Measurements from ENCODE around the gene TRAF3IP3. TPM values are rescaled to one million over a fixed set of nuclear protein-coding genes. Genes with fewer than 3 reads are reported as not detected.

TRAF3IP3 gene
- total RNA-seq, 1 experiment from 2014 or later, result not detected

DNA sequence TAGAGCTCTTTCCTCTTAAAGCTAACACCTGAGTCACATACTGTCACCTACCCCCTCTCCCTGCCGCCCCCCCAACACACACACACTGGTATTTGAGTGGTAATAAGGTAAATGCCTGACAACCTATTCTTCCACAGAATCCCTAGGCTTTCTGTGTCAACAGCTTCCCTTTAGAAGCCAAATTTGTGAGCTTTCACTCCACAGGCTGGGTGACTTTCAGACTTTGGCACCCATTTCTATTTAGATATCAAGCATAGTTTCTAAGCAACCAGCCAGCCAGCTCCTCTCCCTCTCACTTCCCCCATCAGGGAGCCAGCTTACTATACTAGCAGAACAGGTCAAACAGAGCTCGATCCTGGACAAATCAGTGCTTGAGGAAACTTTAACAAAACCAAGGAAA lies 31.7 kb downstream of the TRAF3IP3 start:
- Histone ChIP-seq H3K18ac (ENCODE audit: insufficient read length, low read depth, low read length) (no peak overlapping the region), H4K5ac (ENCODE audit: insufficient read length, low read depth, low read length) (no peak overlapping the region), H2BK20ac (ENCODE audit: low read depth, low read length, poor library complexity, severe bottlenecking) (no peak overlapping the region), H2BK120ac (ENCODE audit: low read depth, low read length, poor library complexity, severe bottlenecking) (no peak overlapping the region), H2AFZ (ENCODE audit: low read length) (no peak overlapping the region), H3K9ac (ENCODE audit: extremely low read depth, insufficient read length, low read length) (no peak overlapping the region), H3K79me2 (ENCODE audit: insufficient read depth, low read length) (no peaks in the 10 kb centered on the region; the same call in 1 of the 2 replicates), H2BK12ac (ENCODE audit: insufficient read length, low read depth, low read length) (no peak overlapping the region), H3K4me1 (ENCODE audit: insufficient read depth, low read length) (no peaks in the 10 kb centered on the region), H2AK5ac (ENCODE audit: insufficient read length, low read length) (no peak overlapping the region), H3K23ac (ENCODE audit: insufficient read length, low read depth, low read length) (no peak overlapping the region), H4K20me1 (ENCODE audit: control insufficient read depth, insufficient read depth, insufficient read length) (no peaks in the 10 kb centered on the region), H3K56ac (ENCODE audit: insufficient read length, low read depth, low read length) (no peak overlapping the region), H2BK15ac (ENCODE audit: low read depth, low read length) (no peak overlapping the region), H3K79me1 (ENCODE audit: insufficient read depth, low read depth, low read length, poor library complexity, severe bottlenecking) (no peaks in the 10 kb centered on the region), H3K27me3 (ENCODE audit: insufficient read depth, low read length) (no peaks in the 10 kb centered on the region), H3K4me2 (ENCODE audit: insufficient read depth, insufficient read length, low read length) (no peak overlapping the region), H3K27ac (ENCODE audit: insufficient read length, low read depth, low read length) (no peak overlapping the region), H4K8ac (replicated peaks; ENCODE audit: insufficient read length, low read depth, low read length) (no peak overlapping the region), H3K4ac (ENCODE audit: low read depth, low read length) (no peak overlapping the region), H3K23me2 (ENCODE audit: insufficient read length, low read depth, low read length, poor library complexity, severe bottlenecking) (no peaks in the 10 kb centered on the region), H3K14ac (ENCODE audit: insufficient read depth, low read length) (no peak overlapping the region), H2BK5ac (ENCODE audit: insufficient read length, low read length) (no peak overlapping the region), H3T11ph (ENCODE audit: low read length) (no peak overlapping the region), H3K9me3 (ENCODE audit: control insufficient read depth, low read depth, low read length) (no peaks in the 10 kb centered on the region), H4K91ac (ENCODE audit: insufficient read length, low read depth, low read length) (no peak overlapping the region)
- WGBS (ENCODE audit: extremely low coverage, insufficient read length, low lambda C conversion rate), result no CpG with 5 or more reads among the region's 2 CpGs
- TF ChIP-seq, protein P1, sequence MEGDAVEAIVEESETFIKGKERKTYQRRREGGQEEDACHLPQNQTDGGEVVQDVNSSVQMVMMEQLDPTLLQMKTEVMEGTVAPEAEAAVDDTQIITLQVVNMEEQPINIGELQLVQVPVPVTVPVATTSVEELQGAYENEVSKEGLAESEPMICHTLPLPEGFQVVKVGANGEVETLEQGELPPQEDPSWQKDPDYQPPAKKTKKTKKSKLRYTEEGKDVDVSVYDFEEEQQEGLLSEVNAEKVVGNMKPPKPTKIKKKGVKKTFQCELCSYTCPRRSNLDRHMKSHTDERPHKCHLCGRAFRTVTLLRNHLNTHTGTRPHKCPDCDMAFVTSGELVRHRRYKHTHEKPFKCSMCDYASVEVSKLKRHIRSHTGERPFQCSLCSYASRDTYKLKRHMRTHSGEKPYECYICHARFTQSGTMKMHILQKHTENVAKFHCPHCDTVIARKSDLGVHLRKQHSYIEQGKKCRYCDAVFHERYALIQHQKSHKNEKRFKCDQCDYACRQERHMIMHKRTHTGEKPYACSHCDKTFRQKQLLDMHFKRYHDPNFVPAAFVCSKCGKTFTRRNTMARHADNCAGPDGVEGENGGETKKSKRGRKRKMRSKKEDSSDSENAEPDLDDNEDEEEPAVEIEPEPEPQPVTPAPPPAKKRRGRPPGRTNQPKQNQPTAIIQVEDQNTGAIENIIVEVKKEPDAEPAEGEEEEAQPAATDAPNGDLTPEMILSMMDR (conservative IDR thresholded peaks at IDR 0.05), result no peak
- Mint-ChIP-seq H3K27me3 (ENCODE audit: low read depth) (peaks cover 8% of the 10 kb centered on the region), H3K4me3 (no peak overlapping the region), H3K4me1 (peaks cover 10 to 14% of the 10 kb centered on the region in 2 experiments), H3K9me3 (no peaks in the 10 kb centered on the region; a peak in 1 of 5 replicates), H3K27ac (no peak overlapping the region), H3K36me3 (ENCODE audit: insufficient read depth in 1 of 3, low read depth in 3 of 3) (peaks cover 0 to 63% (median 49%) of the 10 kb centered on the region in 3 experiments; a peak in 5 of 7 replicates)
- no peak for DNase-seq
